ENCODE results near the gene SLC12A3.
"Not testable (repeated sequence)": the region's sequence is repeated elsewhere in the genome, so short reads cannot be mapped to it uniquely, and the experiment has no call there.

The SLC12A3 gene

DNA sequence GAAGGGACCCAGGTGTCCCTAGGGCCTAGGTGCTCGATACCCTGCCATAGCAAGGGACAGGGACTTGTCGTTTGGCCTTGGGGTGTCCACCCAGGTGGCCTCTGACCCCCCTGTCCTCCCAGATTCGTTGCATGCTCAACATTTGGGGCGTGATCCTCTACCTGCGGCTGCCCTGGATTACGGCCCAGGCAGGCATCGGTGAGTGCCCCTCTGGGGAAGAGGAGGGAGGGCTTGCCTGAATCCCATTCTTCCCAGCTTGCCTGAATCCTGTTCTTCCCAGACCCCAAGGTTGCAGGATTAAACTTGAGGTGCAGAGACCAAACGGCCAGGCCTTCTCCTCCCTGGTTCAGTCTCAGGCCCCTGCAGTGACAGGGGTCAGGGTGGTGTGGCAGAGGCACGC is 3.2 kb downstream of the SLC12A3 start:
- in situ Hi-C loops (cut with MboI; ENCODE audit: low sequenced_read_pairs), result loop anchor here (5.0 to 10.0 kb wide), 2 partner anchors 84 to 297 kb away; no protein-coding TSS in a partner anchor

- in situ Hi-C loops (cut with MboI; ENCODE audit: low sequenced_read_pairs), result loop anchor here (5.0 to 10.0 kb wide), 2 partner anchors 84 to 296 kb away; no protein-coding TSS in a partner anchor
Observed at GRCh38 chr16:56868766-56869165, 3.8 kb downstream of the SLC12A3 start.

- in situ Hi-C loops (cut with MboI; ENCODE audit: low sequenced_read_pairs), result loop anchor here (5.0 to 10.0 kb wide), 2 partner anchors 83 to 295 kb away; no protein-coding TSS in a partner anchor
Observed at GRCh38 chr16:56869513-56870275, 4.7 kb downstream of the SLC12A3 start.

- in situ Hi-C loops (cut with MboI; ENCODE audit: low sequenced_read_pairs), result no loop called here
Observed at GRCh38 chr16:56870276-56870888, 5.4 kb downstream of the SLC12A3 start.

GRCh38 chr16:56871172-56871593 is 6.2 kb downstream of the SLC12A3 start:
- in situ Hi-C loops (cut with MboI; ENCODE audit: low sequenced_read_pairs), result no loop called here

- in situ Hi-C loops (cut with MboI; ENCODE audit: low sequenced_read_pairs), result no loop called here
Observed at GRCh38 chr16:56872863-56873391, 7.9 kb downstream of the SLC12A3 start.

DNA sequence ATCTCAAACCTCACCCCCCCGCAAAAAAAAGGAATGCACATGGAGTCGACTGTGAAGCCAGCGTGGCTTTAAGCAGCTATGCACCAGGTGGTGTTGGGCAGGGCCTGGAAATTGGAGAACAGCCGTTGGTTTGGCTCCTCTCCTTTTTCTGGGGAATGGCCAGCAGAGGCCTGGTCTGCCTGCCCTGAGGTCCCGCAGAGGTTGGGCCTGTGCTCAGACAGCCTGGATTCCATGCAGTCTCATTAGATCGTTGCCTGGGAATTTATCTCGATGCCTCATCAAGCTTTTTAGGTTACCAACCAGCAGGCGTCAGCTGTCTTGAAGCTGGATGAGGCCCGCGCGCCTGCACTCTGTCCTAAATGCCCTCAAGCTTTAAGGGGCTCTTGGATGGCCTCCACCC is 9.8 kb downstream of the SLC12A3 start:
- in situ Hi-C loops (cut with MboI; ENCODE audit: low sequenced_read_pairs), result no loop called here

GRCh38 chr16:56876048-56876447 is 11.0 kb downstream of the SLC12A3 start:
- in situ Hi-C loops (cut with MboI; ENCODE audit: low sequenced_read_pairs), result no loop called here

DNA sequence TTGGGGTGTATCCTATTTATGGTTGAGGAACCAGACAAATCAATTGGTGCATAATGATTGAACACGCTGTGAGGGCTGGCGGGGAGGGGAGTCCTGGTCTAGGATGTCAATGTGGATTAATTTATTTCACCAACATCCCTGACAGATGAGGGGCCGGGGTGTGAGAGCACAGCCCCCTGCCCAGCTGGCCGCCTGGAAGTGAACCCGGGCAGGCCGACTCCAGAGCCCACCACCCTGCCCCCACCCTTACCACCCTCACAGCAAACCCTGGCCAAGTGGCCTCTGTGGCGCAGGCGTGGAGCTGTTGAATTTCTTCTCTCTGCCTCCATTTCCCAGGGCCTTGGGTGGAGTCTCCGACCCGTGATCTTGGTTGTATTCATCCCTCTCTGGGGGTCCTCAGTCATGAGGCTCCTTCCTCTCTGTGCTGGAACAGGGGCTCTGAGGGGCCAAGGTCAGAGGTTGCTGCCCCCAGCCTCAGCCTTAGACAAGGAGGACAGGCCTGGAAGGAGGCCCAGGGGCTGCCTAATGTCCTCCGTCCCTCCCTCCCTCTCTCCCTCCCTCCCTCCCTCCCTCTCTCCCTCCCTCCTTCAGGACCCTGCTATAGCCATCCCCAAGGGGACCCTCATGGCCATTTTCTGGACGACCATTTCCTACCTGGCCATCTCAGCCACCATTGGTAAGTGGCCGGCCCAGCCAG is 12.6 kb downstream of the SLC12A3 start:
- in situ Hi-C loops (cut with MboI; ENCODE audit: low sequenced_read_pairs), result no loop called here

DNA sequence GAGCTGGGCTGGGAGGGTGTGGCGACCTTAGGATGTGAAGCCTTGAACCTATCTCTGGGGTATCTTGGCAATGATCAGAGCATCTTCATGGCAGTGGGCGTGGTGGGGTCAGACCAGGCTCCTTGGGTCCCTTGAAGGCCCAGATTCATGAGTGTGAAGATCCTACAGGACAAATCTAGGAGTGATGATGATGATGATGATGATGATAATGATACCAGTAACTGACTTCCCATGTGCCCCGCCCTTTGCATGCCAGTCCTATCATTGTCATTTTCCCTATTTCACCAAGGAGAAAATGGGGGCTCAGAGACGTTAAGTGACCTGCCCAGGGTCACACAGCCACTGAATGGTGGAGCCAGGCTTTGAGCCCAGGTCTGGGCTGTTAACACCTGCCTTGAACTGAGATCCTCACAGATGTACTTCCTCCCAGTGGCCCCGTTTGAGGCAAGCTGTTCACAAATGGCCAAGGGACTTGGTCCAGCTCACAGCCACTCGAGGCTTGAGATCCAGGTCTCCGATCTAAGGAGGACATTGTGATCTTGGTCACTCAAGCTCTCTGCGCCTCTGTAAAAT is 13.4 kb downstream of the SLC12A3 start:
- in situ Hi-C loops (cut with MboI; ENCODE audit: low sequenced_read_pairs), result no loop called here

DNA sequence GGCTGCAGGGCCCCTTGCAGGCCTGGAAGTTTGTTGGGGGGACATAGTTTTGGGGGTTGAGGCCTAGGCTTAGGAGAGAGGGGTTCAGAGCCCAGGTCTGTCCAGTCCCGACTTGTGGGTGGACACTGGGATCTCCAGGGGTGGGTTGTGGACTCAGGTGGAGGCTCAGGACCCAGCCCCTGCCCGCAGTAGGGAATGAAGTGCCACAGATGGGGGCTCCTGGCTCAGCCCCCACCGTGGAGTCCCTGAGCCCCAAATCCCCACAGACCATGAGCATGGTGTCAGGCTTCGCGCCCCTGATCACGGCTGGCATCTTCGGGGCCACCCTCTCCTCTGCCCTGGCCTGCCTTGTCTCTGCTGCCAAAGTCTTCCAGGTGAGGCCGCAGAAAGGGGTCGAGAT is 14.3 kb downstream of the SLC12A3 start:
- in situ Hi-C loops (cut with MboI; ENCODE audit: low sequenced_read_pairs), result no loop called here

- in situ Hi-C loops (cut with MboI; ENCODE audit: low sequenced_read_pairs), result no loop called here
Observed at GRCh38 chr16:56880176-56880575, 15.2 kb downstream of the SLC12A3 start.

GRCh38 chr16:56880685-56881084 is 15.7 kb downstream of the SLC12A3 start:
- in situ Hi-C loops (cut with MboI; ENCODE audit: low sequenced_read_pairs), result no loop called here

GRCh38 chr16:56882077-56882800 is 17.2 kb downstream of the SLC12A3 start:
- in situ Hi-C loops (cut with MboI; ENCODE audit: low sequenced_read_pairs), result no loop called here

GRCh38 chr16:56883586-56883985 is 18.6 kb downstream of the SLC12A3 start:
- in situ Hi-C loops (cut with MboI; ENCODE audit: low sequenced_read_pairs), result no loop called here

DNA sequence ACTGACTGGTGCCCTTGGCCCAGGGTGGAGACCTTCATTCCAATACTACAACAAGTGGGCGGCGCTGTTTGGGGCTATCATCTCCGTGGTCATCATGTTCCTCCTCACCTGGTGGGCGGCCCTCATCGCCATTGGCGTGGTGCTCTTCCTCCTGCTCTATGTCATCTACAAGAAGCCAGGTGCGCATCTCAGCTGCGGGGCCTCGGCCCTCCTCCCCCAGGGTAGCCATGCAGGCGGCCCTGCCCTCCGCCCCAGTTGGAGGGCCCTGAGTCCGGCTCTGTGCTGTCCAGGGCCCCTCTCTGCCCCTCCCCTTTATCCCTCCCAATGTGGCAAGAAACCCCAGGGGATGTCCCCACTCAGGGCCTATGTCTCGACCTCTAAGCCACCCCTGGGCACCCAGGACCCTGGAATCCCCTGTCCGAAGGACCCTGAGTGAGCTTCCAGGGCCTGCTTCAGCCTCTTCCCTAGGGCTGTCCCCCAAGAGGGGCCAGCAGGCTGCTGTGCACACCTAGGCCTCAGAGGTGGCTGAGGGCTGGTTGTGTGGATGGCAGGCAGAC is 19.1 kb downstream of the SLC12A3 start:
- in situ Hi-C loops (cut with MboI; ENCODE audit: low sequenced_read_pairs), result no loop called here

GRCh38 chr16:56884929-56885328 is 19.9 kb downstream of the SLC12A3 start:
- in situ Hi-C loops (cut with MboI; ENCODE audit: low sequenced_read_pairs), result not testable (repeated sequence)

- in situ Hi-C loops (cut with MboI; ENCODE audit: low sequenced_read_pairs), result no loop called here
Observed at GRCh38 chr16:56885446-56886162, 20.6 kb downstream of the SLC12A3 start.

GRCh38 chr16:56886296-56886695 is 21.3 kb downstream of the SLC12A3 start:
- in situ Hi-C loops (cut with MboI; ENCODE audit: low sequenced_read_pairs), result no loop called here

All from HL-60/S4 (cell line).